CD1c-positive myeloid dendritic cell (primary cell): Measurements from ENCODE around the gene PSMG4.
A peak's percentile ranks its signal among the peaks of the same experiment; 100 is the strongest.

ENCODE experiments used
- DNase-seq: peaks from one replicate; pipeline ENCODE4 v3.0.0-alpha.2; 2016; ENCODE audit errors: extremely low spot score

Gene PSMG4

GRCh38 chr6:3251462-3252314, 7.1 kb upstream of the PSMG4 start:
- DNase-seq: peak; percentile 75

DNA sequence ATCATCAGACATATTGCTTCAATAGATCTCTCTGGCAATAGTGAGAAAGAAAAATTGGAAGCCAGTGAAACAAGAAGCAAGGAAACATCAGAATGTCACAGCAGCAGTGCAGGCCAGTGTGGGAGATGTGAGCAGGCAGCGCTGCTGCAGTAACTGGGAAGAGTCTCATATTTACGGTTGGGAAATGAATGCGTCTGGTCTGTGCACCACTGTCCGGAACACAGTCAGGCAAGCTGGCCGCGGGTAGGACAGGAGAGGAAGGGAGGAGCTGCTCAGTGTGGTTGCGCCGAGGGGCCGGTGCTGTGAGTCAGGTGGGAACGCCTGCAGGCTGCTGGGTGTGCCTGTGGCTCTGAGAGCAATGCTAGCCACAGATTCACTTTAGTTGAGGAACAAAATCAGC, 6.4 kb upstream of the PSMG4 start:
- DNase-seq: no peak

- no peak for DNase-seq
These were observed 5.7 kb upstream of the PSMG4 start for GRCh38 chr6:3252861-3253596.

DNA sequence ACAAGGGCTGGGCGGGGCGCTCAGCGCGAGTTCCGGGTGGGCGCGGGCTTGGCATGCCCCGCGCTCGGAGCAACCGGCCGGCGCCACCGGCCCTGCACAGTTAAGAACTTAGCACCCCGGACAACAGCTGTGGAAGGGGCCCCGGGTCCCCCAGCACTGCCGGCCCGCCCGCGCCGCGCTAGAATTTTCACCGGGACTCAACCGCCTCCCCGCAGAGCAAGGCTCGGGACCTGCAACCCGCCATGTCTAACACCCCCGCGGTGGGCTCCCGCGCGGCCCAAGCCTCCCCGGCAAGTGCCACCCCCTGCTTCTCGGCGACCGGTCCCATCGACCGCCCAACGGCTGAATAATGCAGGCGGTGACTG, 5.2 kb upstream of the PSMG4 start:
- no peak for DNase-seq

DNA sequence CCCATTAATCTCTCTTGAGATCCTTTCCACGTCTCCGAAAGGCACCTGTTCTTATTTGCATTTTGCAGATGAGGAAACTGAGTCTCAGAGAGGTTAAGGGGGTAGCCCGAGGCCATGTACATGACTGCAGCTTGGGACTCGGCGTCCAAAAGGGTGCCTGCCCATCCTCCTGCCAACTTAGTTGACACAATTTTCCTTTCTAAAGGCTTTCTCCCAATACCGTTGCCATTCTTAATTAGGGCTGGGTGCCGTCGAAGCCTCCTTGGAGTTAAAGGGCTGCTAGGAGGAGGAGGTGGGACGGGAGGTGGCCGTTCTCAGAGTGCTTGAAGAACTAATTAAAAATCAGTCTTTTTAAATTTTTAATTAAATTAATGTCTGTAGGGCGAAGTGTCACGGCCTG, 546 bp upstream of the PSMG4 start:
- DNase-seq: no peak

GRCh38 chr6:3259491-3259958, 778 bp downstream of the PSMG4 start:
- DNase-seq: peak; percentile 42

DNA sequence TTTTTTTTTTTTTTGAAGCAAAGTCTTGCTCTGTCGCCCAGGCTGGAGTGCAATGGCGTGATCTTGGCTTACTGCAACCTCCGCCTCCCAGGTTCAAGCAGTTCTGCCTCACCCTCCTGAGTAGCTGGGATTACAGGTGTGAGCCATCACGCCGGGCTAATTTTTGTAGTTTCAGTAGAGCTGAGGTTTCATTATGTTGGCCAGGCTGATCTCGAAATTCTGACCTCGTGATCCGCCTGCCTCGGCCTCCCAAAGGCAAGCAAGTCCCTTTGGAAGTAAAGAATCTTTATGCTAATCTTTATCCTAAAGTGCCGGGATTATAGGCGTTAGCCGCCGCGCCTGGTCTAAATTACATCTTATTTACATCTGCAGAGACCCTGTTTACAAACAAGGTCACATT, 1.5 kb downstream of the PSMG4 start:
- DNase-seq: no peak

GRCh38 chr6:3260772-3261517, 2.2 kb downstream of the PSMG4 start:
- DNase-seq: no peak

DNA sequence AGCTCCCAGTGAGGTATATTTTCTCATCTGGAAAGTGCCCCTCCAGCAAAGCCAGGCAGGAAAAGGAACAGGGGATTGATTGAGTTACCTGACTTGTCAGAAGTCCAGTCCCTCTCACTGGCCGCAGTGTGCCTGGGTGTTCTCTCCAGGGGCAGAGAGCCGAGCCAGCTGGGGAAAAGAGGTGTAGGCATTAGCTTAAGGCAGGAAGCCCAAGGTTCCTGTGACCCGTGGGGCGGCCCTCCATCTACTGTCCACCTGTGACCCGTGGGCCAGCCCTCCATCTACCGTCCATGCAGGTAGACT, 2.7 kb downstream of the PSMG4 start:
- no peak for DNase-seq

DNA sequence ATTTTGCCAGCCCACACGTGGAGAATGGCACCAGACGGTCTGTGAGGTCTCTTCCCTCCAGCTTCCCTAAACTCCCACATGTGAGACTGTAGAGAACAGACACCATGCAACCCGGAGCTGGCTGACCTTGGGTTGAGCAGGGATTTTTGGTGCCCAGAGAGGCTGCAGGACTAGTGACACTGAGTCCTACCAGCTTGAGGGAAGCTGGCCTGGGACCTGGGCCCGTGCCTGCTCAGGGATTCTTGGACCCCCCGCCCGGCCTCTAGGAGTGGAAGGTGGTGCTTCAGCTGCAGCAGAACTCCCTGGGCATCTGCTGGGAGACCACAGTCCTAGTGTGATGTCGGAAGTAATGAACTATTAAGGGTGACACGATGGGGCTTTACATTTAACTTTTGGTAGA, 3.2 kb downstream of the PSMG4 start:
- no peak for DNase-seq

- no peak for DNase-seq
These were observed 4.3 kb downstream of the PSMG4 start for GRCh38 chr6:3263096-3263495.

DNA sequence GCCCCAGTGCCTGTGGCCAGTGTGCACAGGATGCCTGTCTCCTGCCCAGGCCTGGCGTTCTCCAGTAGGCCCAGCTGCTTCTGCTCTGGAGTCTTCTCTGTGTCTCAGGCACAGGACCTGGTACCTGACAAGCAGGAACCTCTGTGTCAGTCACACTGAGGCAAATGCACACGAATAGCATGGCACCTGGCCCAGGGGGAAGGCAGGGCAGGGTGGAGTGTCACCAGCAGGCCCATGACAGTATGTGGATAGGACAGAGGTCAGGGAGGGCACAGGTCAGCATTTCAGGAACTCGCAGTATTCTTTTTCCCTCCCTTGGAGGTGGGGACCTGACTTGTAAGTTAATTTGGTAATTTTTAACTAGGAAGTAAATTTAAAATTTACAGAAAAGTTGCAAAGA, 5.6 kb downstream of the PSMG4 start:
- no peak for DNase-seq

- DNase-seq: no peak
These were observed 6.9 kb downstream of the PSMG4 start for GRCh38 chr6:3265671-3266070.

DNA sequence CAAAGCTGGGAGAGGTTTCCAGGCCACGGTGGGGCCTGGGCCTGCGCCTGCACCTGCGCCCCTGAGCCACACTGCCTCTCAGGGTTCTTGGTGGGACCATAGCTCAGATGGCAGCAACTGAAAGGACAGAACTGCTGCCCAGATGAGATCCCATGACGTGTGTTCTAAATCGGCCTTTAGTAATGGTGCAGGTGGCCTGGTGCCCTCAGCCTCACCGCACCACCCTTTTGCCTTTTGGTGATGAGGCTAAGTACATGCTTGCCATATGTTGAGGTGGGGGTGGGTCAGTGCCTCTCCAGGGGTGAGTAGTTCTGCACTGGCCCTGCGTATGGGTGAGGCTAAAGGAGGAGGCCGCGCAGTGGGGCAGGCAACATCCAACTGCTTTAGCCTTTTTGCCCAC, 7.4 kb downstream of the PSMG4 start:
- no peak for DNase-seq

DNA sequence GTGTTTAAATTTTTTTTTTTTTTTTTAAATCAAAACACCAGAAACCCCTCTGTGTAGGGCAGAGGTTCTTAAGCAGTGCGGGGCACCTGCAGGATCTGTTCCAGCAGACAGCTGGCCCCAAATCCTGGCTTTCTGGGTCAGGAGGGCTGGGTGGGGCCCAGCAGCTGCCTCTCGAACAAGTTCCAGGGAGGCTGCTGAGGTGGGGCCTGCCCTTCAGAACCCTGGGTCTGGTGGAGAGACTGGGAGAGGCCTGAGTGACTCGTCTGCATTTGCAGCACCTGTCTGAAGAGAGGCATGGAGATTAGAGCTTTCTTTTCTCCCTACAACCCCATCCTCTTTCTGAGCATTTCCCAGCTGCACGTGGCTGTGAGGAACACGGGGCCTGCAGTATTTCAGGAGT, 8.4 kb downstream of the PSMG4 start:
- no peak for DNase-seq

GRCh38 chr6:3268680-3269079, 9.9 kb downstream of the PSMG4 start:
- no peak for DNase-seq

DNA sequence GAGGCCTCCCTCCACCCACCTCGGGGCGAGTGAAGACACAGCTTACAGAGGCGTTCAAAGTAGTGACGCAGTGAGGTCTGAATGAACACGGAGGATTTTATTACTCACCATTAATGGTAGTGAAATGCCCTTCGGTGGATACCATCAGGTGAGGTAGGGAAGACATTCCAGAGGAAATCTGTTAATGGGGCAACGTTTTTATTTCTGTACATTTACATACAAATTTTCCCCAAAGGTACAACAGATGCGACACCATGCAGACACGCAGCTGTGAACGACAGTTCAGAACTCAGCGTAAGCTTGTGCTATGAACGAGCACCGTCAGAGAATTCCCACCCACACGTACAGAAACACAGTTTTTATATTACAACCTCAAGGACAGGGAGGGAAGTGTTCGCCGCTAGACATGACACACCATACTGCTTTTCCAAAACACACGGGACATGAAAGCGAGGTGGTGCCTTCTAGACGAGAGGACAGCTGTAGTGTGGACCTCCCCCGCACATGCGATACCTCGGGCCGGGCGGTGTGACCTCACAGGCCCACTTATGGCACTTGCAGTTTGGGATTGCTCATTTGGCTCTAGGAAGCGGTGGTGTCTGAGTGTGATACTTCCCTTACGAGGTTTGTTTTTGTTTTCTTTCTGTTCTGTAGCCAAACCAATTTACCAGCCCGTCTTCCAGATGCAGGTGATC, 10.7 kb downstream of the PSMG4 start:
- DNase-seq: no peak

DNA sequence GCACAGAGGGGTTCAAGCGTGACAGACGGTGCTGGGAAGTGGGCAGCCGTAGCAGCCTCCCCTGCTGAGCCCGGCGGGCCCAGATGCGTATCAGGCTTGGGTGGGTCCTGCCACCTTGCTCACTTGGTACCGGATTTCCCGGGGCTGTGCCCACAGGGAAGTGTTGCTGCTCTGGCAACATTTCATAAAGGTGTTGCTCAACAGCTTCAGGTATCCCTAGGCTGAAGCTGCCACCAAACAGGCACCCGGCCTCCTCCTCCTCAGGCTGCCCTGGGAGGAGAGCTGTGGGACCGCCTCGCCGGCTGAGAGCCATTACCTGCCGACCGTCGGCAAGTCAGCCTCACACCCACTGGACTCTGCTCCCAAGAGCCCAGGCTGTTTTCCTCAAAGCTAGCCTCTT, 11.5 kb downstream of the PSMG4 start:
- no peak for DNase-seq

DNA sequence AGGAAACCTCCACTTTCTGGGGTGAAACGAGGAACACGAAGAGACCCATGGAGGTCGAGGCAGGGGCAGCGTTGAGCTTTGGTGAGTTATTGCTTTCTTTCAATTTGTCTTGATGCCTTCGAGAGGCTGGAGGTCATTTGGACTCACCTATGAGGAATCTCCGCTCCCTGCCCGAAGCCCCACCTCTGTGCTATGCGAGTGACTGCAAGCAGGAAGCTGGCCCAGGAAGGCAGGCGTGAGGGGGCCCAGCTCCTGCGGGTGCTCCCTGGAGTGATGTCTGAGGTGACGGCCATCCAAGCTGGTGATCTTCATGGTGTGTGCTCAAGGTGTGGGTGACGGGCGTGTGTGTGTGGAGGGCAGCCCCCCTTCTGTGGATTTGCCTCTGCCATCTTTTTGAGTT, 13.0 kb downstream of the PSMG4 start:
- DNase-seq: no peak

DNA sequence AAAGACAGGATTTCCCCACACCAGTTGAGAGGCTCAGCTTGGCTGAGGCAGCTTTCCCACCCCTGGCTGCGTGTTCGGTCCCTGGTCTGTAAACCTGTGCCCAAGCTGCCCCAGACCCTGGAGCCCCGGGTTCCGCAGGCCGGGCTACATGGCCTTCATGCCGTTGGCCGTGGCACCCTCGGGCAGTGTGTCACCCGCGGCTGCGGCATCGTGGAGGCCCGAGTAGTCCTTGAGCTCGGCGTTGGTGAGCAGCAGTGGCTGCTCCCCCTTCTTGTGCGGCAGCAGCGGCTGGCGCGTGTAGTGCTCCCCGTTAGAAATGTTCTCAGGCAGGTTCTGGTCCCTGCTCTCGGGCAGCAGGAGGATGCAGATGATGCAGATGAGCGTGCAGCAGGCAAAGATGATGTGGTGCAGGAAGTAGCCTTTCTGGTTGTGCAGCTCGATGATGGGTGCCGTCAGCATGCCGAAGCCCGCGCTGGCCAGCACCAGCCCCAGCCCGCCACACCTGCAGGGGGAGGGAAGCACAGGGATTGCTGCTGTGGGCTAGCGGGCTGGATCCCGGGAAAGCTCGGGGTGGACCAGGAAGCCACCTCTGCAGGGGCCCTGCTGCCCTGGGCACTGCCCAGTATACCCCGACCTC, 14.3 kb downstream of the PSMG4 start:
- no peak for DNase-seq

DNA sequence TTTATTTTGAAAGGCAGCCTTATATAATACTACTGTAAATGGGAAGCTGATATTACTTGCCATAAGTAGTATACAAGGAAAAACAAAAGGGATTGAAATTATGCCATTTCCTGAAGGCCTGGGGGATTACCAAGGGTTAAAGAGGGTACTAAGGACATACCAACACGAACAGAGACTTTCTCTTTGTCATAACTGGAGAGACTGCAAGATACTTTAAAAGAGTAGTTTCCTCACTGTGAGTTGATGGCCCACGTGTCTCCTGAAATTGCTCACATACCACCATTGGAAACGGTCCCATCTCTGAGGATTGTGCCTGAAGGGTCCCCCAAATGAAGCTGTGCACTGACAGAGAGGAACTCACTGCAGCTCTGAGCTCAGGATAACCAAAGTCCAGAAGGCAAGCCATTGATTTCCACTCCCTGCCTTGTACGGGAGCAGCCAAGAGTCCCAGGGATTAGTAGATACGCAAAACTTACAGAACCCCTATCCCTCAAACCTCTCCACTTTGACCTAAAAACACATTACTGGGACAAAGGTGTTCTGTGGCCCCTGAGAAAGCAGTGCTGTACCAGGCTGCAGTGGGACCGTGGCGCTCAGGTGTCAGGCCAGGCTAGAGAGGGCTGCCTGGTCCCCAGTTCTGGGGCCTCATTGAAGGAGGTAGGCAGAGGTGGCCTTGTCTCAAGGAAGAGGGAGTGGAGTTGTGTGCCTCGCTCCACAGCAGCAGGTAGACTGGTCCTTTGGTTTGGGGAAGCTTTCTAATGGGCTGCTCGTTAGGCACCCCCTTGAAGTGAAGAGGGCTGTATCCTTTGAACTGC, 15.2 kb downstream of the PSMG4 start:
- DNase-seq: no peak
